ENCODE results near the gene MAPK8IP2. TPM values are rescaled to one million over a fixed set of nuclear protein-coding genes. Genes with fewer than 3 reads are reported as not detected.

MAPK8IP2 gene
- total and polyA plus RNA-seq, 2 of the 13 experiments (the other 11 are each of a cell fraction or from before 2014, with no cell fraction given) = 1.3 to 2.6 TPM

- no peak for TF ChIP-seq ZBTB40 (IDR thresholded peaks at IDR 0.05)
- 0 out of 2 replicates have a peak, but pooled peaks have one; percentile 6 for TF ChIP-seq ZBTB40 (CRISPR knock-in tag; IDR thresholded peaks at IDR 0.05)
- no peak for TF ChIP-seq TRAFD1 (CRISPR knock-in tag; IDR thresholded peaks at IDR 0.05; ENCODE audit: borderline replicate concordance)
- TF ChIP-seq ZNF329 (CRISPR knock-in tag; IDR thresholded peaks at IDR 0.05; ENCODE audit: low read depth) = no peak
- no peak for TF ChIP-seq DDIT3 (CRISPR knock-in tag; IDR thresholded peaks at IDR 0.05)
- peak; percentile 68; the same call in 1 of the 2 replicates for TF ChIP-seq THAP7 (CRISPR knock-in tag; IDR thresholded peaks at IDR 0.05)
- TF ChIP-seq ZNF34 (CRISPR knock-in tag; IDR thresholded peaks at IDR 0.05; ENCODE audit: borderline replicate concordance) = no peak
- 0 out of 2 replicates have a peak, but pooled peaks have one; percentile 61 for TF ChIP-seq CSRNP1 (CRISPR knock-in tag; IDR thresholded peaks at IDR 0.05)
- peak; percentile 84; the same call in 1 of the 2 replicates for TF ChIP-seq ZNF350 (CRISPR knock-in tag; IDR thresholded peaks at IDR 0.05; ENCODE audit: borderline replicate concordance, low read depth)
- no peak for TF ChIP-seq ZBTB44 (CRISPR knock-in tag; IDR thresholded peaks at IDR 0.05)
- no peak for TF ChIP-seq DNMT1 (CRISPR knock-in tag; IDR thresholded peaks at IDR 0.05)
Measured at GRCh38 chr22:50641696-50642607, 41.4 kb downstream of the MAPK8IP2 start (continued).
